T-helper 1 cell treated with Interleukin-12 subunit alpha and Interleukin-12 subunit beta and Interleukin-4 antibody, amounts not matched to agents 30 ng/mL and 1 ng/mL, for 36 hours (primary cell): Measurements from ENCODE around the gene LRBA. TPM values are rescaled to one million over a fixed set of nuclear protein-coding genes. Genes with fewer than 3 reads are reported as not detected.

Source experiments
- intact Hi-C: fragments of 100-400 bp; cut with micrococcal nuclease; formaldehyde crosslinking; loops from one replicate; pipeline ENCODE4 v1.15.1; 2024
- total RNA-seq: library from RNA; stranded (reverse); gene quantifications from 2 replicates; pipeline ENCODE4 v1.2.3, GENCODE V29; 2022

LRBA gene
- total RNA-seq, 1 donor from 2014 or later = 49.3 TPM

DNA sequence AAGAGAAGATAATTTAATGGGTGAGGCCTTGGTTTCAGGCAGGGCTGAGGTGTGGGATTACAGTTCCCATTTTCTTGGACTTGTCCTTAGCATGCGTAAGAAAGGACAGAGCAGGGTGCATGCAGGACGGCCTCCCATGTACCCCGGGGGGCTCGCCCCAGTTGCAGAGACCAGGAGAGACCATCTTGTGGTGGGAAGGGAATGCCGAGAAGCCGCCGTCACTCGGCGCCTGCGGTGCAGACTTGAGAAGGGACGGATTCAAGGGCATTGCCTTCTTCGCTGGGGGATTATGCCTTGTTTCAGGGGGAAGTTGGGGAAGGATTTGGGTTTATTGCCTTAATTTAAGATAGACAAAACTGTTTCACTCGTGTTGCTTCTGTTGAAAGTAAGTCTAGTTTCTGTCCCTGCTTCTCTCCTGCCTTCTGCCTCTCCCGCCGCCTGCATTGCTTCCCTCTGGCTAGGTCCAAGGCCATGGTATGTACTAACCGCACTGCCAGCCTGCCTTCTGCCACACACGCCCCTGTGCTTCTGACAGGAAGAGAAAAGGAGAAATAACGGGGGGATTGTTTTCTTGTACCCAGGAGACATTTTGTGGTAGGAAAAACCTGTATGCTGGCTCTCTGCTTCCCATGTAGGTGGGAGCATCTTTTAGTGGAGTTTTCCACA lies 761.0 kb downstream of the LRBA start:
- intact Hi-C loops = no loop called here

DNA sequence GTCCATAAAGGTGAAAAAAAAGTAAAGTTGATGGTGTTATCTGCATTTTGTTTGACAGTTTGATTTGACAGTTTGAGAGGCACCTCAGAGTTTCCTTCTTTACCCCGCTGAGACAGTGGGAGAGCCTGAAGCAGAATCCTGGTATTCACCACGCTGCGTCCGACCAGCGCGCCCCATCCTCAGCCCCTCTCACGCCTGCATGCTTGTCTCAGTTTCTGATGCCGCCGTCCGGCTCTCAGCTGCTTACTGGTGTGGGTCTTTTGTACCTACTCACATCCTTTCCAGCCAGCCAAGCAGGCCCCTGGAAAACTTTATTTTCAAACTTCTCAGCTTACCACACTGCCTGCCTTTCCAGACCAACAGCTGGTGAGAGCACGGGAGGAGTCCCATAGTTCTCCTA lies 761.7 kb downstream of the LRBA start:
- intact Hi-C loops = no loop called here

DNA sequence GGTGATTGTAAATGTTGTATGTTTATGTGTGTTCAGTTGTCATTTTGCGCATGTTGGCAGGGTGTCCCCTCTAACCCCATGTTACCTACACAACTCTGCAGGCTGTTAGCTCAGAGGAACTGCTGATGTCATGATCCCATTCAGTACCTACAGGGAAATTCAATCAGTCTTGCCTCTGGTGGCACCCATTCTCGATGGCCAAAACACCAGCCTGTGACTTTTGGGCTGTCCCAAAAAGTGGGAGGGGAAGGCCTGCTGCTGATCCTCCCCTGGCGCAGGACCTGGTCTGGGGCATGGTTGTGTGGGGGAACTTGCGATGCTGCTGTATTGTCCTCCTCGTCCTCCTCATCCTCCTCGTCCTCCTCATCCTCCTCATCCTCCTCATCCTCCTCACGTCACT lies 762.3 kb downstream of the LRBA start:
- intact Hi-C loops = no loop called here

DNA sequence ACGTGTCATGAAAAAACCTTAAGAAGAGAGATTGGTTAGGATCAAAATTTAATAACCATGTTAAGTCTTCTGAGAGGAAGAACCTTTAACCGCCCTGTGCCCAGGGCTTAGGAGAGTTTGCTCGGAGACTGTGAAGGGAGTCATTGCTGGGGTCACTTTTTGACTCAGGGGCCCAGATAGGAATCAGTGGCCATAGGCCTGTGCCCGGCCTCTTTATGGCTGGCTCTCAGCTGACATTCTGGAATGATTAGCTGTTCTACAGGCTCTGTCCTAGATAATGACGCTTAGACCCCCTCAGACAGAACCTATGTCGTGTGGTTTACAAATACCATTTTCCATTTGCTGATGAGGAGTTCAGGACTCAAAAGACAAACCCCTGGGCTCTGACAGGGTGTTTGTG lies 762.8 kb downstream of the LRBA start:
- intact Hi-C loops = no loop called here

DNA sequence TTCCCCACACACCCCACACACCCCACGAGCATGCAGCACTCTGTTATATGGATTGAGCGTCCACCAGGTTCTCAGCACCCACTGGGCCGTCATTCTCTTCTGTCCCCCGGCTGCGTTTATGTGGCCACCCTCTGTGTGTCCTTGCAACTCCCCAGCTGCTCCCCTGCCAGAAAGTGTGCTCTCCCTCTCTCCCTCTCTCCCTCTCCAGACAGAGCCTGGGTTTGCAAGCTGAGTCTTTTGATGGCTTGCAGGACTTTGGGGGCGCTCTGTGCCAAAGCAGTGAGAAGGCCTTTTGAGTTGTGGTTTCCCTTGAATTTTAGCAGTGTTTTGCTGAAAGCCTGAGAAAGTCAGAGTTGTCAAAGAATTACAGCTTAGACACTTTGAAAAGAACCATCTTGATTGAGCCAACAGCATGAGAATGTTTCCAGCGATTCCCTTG lies 763.3 kb downstream of the LRBA start:
- intact Hi-C loops = no loop called here

DNA sequence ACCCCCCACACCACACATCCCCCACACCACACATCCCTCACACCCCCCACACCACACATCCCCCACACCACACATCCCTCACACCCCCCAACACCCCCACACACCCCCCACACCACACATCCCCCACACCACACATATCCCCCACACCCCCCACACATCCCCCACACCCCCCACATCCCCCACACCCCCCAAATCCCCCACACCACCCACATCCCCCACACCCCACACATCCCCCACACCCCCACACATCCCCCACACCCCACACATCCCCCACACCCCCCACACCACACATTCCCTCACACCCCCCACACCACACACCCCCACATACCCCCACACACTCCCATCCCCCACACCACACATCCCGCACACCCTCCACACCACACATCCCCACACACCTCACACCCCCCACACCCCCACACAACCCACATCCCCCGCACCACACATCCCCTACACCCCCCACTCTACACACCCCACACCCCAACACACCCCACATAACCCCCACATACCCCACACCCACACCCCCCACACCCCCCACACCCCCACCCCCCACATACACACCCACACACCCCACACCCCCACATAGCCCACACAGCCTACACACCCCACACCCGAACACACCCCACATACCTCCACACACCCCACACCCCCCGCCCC lies 764.0 kb downstream of the LRBA start:
- intact Hi-C loops = no loop called here

DNA sequence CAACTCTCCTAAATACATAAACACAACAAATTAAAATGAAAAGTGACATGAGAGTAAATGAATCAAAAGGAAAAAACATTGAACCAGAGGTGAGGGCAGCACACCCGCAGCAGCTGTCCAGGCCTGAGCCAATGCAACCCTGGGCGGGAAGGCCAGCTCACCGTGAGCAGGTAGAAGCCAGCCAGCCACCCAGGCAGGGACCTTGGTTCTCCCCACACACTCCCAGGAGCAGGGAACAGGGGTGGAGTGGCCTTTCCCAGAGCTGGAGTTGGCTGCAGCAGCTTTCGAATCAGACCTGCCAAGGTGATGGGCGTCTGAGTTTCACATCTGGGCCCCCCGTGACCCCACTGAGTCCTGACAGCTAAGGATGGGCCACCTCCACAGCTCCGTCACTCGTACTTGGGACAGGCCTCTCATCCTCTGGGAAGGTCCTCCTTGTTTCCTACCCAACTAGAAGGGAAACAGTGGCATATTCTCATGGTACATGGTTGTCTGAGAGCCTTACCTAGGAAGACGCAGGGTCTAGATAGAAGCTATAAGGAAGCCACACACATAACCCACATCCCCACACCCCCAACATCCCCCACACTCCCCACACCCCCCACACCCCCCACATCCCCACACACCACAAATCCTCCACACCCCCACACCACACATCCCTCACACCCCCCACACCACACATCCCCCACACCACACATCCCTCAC lies 764.6 kb downstream of the LRBA start:
- intact Hi-C loops = no loop called here

DNA sequence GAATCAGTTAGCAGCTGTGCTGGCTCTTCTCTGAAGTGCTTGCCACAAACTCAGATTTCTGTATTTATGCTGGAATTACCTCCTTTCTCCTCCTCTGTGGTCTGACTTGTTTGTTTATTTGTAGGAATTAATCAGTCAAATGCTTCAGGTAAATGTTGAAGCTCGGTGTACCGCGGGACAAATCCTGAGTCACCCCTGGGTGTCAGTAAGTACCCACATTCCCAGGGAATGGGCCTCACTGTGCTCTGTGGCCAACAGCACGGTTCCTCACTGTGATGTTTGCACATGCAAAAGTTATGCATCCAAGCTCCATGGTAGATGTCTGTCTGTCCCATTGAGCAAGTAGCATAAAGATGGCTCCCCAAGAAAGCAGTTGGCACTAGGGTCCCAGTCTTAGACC lies 766.9 kb downstream of the LRBA start:
- intact Hi-C loops = no loop called here

DNA sequence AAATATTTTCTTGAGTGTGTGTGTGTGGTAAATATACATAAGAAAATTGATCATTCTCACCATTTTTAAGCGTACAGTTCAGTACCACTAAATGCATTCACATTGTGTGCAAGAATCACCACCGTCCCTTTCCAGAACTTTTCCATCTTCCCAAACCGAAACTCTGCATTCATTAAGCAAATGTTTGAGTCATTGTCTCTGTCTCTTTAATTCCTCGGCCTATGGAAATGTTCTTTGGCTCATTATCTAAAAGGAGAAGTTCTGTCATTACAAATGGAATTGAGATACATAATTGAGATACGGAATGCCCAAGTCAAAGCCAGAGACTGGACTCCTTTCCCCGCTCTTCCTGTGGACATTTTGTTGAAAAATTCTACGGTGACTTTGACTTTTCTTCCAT lies 767.9 kb downstream of the LRBA start:
- intact Hi-C loops = no loop called here

DNA sequence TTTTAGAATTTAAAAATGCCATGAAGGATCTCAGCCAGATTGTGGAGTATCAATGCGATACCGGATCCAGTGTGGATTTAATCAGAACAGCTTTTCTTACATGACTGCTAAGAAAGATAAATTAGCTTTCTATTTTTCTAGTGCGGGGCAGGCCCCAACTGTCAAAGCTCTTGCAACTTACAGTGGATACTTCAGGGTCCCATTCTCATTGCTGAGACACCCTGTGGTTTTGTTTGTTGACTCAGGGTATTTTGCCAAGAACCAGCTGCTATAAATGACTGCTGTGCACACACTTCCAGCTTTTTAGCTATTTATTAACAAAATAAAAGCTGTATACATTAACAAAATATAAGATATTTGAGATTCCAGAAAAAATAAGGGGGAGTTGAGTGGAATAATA lies 770.5 kb downstream of the LRBA start:
- intact Hi-C loops = loop anchor here (5.0 kb wide), 1 partner anchor 247 kb away; no protein-coding TSS in a partner anchor

DNA sequence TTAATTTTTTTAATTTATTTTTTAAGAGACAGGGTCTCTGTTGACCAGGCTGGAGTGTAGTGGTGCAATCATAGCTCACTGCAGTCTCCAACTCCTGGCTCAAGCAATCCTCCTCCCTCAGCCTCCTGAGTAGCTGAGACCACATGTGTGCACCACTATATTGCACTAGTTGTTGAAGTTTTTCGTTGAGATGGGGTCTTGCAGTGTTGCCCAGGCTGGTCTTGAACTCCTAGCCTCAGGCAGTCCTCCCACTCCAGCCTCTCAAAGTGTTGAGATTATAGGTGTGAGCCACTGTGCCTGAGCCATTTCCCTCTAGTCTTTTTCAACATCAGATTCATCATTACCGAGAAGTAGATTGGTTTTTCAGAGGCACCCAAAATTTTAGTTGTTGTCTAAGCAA lies 771.2 kb downstream of the LRBA start:
- intact Hi-C loops = loop anchor here (1.0 to 5.0 kb wide), 4 partner anchors 233 to 623 kb away; no protein-coding TSS in a partner anchor

DNA sequence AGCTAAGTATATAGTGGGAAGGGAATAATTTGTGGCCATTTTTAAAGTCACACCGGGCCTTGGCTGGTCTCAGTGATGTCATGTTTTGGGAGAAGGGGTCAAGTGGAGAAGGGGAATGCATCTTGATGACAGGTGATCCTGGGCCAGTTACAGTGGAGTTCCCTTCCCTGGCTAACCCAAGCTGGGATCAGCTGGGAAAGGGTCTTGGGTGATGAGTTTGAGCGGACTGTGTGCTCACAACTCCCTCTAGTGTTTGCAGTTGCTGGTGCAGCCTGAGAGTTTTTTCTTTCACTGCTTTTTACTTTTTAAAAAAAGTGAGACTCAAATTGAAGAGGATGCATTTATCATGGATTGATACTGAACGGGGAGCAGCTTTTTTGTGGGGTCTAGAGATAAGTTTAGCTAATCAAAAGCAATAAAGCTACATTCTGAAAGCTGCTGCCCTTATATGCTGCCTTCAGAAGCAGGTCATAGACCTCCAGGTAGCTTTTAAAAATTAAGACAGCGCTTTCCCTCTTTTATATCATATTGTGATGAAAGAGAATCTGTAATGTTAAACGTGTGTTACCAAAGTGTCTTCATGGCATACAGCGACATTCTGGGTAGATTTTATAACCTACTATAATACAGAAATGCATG lies 772.1 kb downstream of the LRBA start:
- intact Hi-C loops = loop anchor here (1.0 to 5.0 kb wide), 4 partner anchors 232 to 624 kb away; no protein-coding TSS in a partner anchor

DNA sequence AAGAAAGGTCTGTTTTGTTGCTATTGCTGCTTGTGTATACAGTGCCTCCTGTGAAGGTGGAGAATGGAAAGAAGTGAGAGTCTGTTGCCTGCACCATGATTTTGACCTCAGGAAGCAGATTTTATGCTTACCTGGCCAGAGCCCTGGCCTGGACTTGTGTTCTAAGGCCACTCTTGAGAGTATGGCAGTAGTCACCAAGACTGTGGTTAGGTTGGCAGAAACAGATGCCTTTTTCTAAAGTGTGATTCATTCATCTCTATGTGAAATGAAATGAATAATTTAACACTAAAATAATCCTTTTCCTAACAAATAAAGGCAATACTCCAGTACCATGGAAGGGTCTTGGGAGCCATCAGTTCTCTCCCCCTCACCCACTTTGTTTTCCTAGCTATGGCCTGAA lies 775.1 kb downstream of the LRBA start:
- intact Hi-C loops = loop anchor here (5.0 kb wide), 1 partner anchor 243 kb away; no protein-coding TSS in a partner anchor

DNA sequence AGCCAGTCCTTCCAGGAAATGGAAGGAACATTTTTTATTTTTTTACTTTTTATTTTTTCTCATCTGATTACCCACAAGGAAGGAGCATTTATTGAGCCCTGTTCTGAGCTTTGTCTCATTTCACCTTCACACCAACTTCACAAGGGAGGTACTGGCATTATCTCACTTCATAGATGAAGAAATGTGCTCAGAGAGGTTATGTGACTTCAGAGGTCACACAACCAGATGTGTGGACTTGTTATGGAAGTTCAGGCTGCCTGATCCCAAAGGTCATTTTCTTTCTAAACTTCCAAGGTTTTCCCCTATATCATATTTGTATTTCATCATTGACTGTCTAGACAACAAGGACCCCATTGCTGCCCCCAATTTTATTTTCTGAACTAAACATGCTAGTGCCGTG lies 776.5 kb downstream of the LRBA start:
- intact Hi-C loops = no loop called here

DNA sequence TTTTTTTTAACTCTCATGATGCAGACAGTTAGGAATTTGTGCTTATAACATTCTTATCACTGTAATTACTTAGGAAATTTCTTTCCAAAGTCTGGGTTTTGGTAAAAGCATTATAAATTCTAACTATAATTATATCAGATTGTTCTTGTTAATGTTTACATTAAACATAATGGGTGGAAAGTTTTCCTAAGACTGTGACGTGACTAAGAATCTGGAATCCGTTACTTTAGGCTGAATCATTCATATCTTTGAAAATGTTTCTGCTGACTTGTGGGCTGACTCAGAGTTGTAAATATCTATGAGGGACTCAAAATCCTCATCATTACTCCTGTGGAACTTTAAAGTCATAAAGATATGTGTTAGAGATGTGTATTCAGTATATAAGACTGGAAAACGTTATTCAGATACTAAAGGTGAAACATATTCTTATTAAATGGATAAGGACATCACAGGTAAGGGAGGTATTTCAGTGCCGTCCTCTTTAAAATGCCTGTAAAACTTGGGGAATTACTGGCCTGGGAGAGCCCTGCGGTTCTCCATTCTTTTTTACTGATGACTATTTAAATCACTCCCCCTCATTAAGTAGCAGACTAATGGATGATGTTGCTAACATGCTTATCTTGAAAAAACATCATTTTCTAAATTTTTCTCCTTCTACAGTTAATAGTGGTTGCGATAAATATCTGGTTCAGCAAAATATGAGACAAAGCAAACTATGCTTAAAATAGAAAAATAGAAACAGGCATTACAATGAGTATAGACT lies 777.8 kb downstream of the LRBA start:
- intact Hi-C loops = no loop called here

DNA sequence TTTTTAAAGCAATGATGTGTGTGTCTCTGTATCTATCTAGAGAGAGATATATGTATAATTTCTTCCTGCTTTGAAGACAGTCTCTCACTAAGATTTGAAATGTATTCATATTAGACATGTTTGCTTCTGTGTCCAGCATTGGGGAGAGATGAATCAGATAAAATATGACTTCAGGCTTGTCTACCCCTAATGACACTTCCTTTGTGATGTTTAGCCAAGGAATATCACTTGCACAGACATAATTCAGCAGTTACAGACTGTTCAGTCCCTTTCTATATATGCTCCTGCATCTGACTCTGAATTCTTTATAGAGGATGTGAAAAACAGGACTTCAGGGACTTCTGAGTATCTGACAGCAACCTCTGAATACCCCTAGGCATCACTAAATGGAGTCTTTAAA lies 778.5 kb downstream of the LRBA start:
- intact Hi-C loops = no loop called here

DNA sequence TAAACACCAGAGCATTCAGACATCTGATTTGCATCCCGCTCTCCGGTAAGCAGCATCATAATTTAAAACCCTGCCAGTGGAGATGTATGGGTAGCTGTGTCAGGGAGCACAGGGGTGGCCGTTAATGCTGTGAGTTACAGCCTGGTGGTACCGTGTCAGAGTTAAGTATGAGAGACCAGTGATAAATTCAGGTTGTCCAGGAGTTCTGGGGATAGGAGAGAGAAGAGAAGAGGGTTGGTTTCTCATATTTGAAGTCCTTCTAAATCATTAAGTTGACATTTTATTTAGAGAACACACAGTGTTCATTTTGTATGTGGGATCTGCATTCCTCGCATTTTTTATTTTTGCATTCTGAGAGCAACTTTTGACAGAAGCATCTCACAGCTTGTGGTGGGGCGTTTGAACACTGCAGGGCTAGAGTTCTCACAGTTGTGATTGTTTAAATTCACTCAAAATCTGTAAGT lies 779.2 kb downstream of the LRBA start:
- intact Hi-C loops = no loop called here

DNA sequence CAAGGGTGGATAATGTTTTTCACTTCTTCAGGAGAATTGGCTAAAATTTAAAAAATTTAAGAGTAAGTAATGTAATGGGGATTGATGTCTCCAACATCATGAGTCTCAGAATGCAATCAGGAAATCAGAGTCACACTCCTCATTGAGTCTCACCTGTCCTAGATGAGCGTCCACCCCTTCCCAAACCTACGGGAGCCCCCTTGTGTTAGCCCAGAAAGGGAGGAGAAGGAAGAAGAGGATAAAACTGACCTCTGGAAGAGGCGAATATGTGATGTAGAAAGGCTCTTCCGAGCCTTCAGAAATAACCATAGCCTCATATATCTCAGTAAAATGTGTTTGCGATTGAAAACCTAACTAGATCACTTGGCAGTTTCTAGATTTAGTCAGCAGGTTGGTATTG lies 779.8 kb downstream of the LRBA start:
- intact Hi-C loops = no loop called here

DNA sequence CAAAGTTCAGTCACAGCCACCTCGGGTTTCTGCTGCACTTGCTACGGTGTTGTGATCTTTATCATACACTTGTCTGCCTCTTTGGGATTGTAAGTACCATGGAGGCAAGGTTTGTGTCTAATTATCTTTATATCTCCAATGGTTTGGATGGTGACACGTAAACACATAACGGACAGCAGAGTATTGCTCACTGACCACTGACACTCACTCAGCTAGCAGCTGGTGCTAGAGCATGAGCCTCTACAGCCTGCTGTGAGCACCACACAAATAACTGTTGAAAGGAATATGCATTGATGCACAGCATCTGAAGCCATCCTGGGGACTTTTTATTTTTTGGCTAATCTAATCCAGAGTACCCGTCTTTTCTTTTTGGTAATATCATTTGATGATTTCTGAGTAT lies 780.8 kb downstream of the LRBA start:
- intact Hi-C loops = no loop called here

DNA sequence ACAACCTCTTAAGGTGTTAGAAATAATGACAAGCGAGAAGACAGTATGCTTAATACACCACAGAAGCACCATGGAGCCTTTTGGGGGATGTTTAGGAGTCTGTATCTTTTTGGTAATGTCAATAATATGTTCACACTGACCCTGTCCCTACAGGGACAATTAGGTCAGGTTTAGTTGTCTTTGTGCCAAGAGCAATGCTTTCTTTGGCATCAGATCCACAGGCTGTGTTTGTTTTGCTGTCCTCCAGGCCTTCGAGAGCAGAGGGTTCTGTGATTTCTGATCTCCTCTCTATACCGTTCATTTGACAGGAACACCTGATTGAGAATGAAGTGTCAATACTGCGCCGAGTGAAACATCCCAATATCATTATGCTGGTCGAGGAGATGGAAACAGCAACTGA lies 783.1 kb downstream of the LRBA start:
- intact Hi-C loops = no loop called here
